SK-N-SH (cell line): ENCODE measurements around the gene COL4A2. TPM values are rescaled to one million over a fixed set of nuclear protein-coding genes. Genes with fewer than 3 reads are reported as not detected.

Experiments used
- CTCF ChIA-PET: fragments of 300-600, 350-600 bp; formaldehyde crosslinking; extraction: SDS; loops from one replicate; lab custom pipeline; 2021; lab: Yijun Ruan, JAX
- POLR2A ChIA-PET: fragments of 350-600 bp; sonication (Branson Sonifier 250); formaldehyde crosslinking; extraction: SDS; loops from one replicate; lab custom pipeline; 2020; ENCODE audit warnings: antibody characterized with exemption, inconsistent platforms; lab: Yijun Ruan, JAX
- DNase-seq: peaks from one replicate; pipeline ENCODE4 v3.0.0; 2012
- H2AFZ ChIP-seq: fragments of 200-600 bp; sonication (generic); 2 replicates; pipeline ENCODE4 v1.8.1; 2016; ENCODE audit warnings: antibody characterized with exemption, mild to moderate bottlenecking, low read depth
- H3F3A ChIP-seq: fragments of 200-600 bp; sonication (generic); replicated peaks from 2 replicates; pipeline ENCODE3; 2016; ENCODE audit warnings: antibody characterized with exemption, mild to moderate bottlenecking; ENCODE audit not compliant: insufficient read depth
- H3K27ac ChIP-seq, 2 experiments: fragments of 200-500 bp in 1 of 2; fragments of 200-600 bp in 1 of 2; sonication (Bioruptor generic) in 1 of 2; sonication (generic), shearing (Covaris generic) in 1 of 2; 2 replicates each; pipeline versions ENCODE4 v1.5.1 to v1.6.1; 2014 to 2016; ENCODE audit warnings: low read depth in 2 of 2, inconsistent platforms in 1 of 2, low read length in 1 of 2, mild to moderate bottlenecking in 1 of 2, mixed read lengths in 1 of 2
- H3K27me3 ChIP-seq: fragments of 200-600 bp; sonication (generic), shearing (Covaris generic); 2 replicates; pipeline ENCODE4 v1.6.1; 2016; ENCODE audit warnings: mixed run types; ENCODE audit not compliant: insufficient read depth
- H3K36me3 ChIP-seq, 2 experiments: fragments of 200-500 bp in 1 of 2; fragments of 200-600 bp in 1 of 2; sonication (Bioruptor generic) in 1 of 2; sonication (generic) in 1 of 2; replicated peaks in 1 of 2; 2 replicates each; pipeline versions ENCODE3 to v1.5.1; 2014 to 2016; ENCODE audit warnings: low read length in 1 of 2, mild to moderate bottlenecking in 1 of 2; ENCODE audit not compliant: insufficient read depth in 2 of 2, control insufficient read depth in 1 of 2
- H3K4me1 ChIP-seq, 2 experiments: fragments of 200-500 bp in 1 of 2; fragments of 200-600 bp in 1 of 2; sonication (Bioruptor generic) in 1 of 2; sonication (generic), shearing (Covaris generic) in 1 of 2; 2 replicates each; pipeline versions ENCODE4 v1.5.1 to v1.6.1; 2014 to 2016; ENCODE audit warnings: low read depth in 1 of 2, low read length in 1 of 2, mixed run types in 1 of 2; ENCODE audit not compliant: insufficient read depth in 2 of 2, control insufficient read depth in 1 of 2
- H3K4me2 ChIP-seq: fragments of 200-600 bp; sonication (generic), shearing (Covaris generic); 2 replicates; pipeline ENCODE4 v1.6.1; 2017; ENCODE audit warnings: mixed run types
- H3K4me3 ChIP-seq, 2 experiments: fragments of 200-500 bp in 1 of 2; fragments of 200-600 bp in 1 of 2; sonication (Bioruptor generic) in 1 of 2; sonication (generic), shearing (Covaris generic) in 1 of 2; 2 replicates each; pipeline versions ENCODE4 v1.5.1 to v1.8.1; 2014 to 2016; ENCODE audit warnings: low read depth in 2 of 2, inconsistent platforms in 1 of 2, low read length in 1 of 2, mild to moderate bottlenecking in 1 of 2, mixed read lengths in 1 of 2, moderate library complexity in 1 of 2
- H3K79me2 ChIP-seq: fragments of 200-600 bp; sonication (generic); 2 replicates; pipeline ENCODE4 v1.8.1; 2017; ENCODE audit warnings: mild to moderate bottlenecking; ENCODE audit not compliant: insufficient read depth
- H3K9ac ChIP-seq: fragments of 200-600 bp; sonication (generic); 2 replicates; pipeline ENCODE4 v1.6.1; 2017; ENCODE audit warnings: mixed run types
- H3K9me2 ChIP-seq: fragments of 200-600 bp; sonication (generic); 2 replicates; pipeline ENCODE4 v1.6.1; 2017; ENCODE audit warnings: mixed run types
- H3K9me3 ChIP-seq: fragments of 200-600 bp; sonication (generic); 2 replicates; pipeline ENCODE4 v1.6.1; 2017; ENCODE audit warnings: mixed run types, mild to moderate bottlenecking, moderate library complexity
- H4K20me1 ChIP-seq: fragments of 200-600 bp; sonication (generic); 2 replicates; pipeline ENCODE4 v1.6.1; 2017; ENCODE audit warnings: mild to moderate bottlenecking, mixed run types; ENCODE audit not compliant: insufficient read depth
- CHD2 ChIP-seq: fragments of 150-350 bp; IDR thresholded peaks from 2 replicates; pipeline ENCODE4 v1.6.1; 2018; ENCODE audit warnings: low read length; ENCODE audit not compliant: partially characterized antibody
- ELF1 ChIP-seq: IDR thresholded peaks from 2 replicates; pipeline ENCODE4 v1.4.0; 2012
- EP300 ChIP-seq, 2 experiments: IDR thresholded peaks; 2 replicates each; pipeline versions ENCODE4 v1.4.0 to v1.6.1; 2012; ENCODE audit warnings: borderline replicate concordance in 1 of 2, low read depth in 1 of 2, low read length in 1 of 2
- EZH2phosphoT487 ChIP-seq: fragments of 200-600 bp; sonication (generic); IDR thresholded peaks from 2 replicates; pipeline ENCODE4 v1.6.1; 2017; ENCODE audit warnings: low read depth, mixed run types, mild to moderate bottlenecking, antibody characterized with exemption, moderate library complexity, borderline replicate concordance
- FOXJ3 ChIP-seq: sonication (generic); formaldehyde crosslinking; IDR thresholded peaks from 2 replicates; pipeline ENCODE4 v1.5.1; 2020; ENCODE audit warnings: mild to moderate bottlenecking, missing genetic modification reagents
- FOXM1 ChIP-seq: IDR thresholded peaks from 2 replicates; pipeline ENCODE4 v1.4.0; 2012; ENCODE audit warnings: low read depth, mild to moderate bottlenecking
- GABPA ChIP-seq: IDR thresholded peaks from 2 replicates; pipeline ENCODE4 v1.4.0; 2012; ENCODE audit warnings: low read depth, mild to moderate bottlenecking
- GATA2 ChIP-seq: sonication (generic); formaldehyde crosslinking; IDR thresholded peaks from 2 replicates; pipeline ENCODE4 v1.5.0; 2020; ENCODE audit warnings: mild to moderate bottlenecking, missing genetic modification reagents
- JUND ChIP-seq: IDR thresholded peaks from 2 replicates; pipeline ENCODE4 v1.4.0; 2012
- NRF1 ChIP-seq: IDR thresholded peaks from 2 replicates; pipeline ENCODE4 v1.6.1; 2012; ENCODE audit warnings: low read depth, mild to moderate bottlenecking, low read length
- POLR2AphosphoS5 ChIP-seq: IDR thresholded peaks from 2 replicates; pipeline ENCODE4 v1.6.1; 2012; ENCODE audit warnings: low read depth, low read length
- RCOR1 ChIP-seq: fragments of 150-350 bp; IDR thresholded peaks from 2 replicates; pipeline ENCODE4 v1.6.1; 2017; ENCODE audit warnings: antibody characterized with exemption, low read length
- SIN3A ChIP-seq: IDR thresholded peaks from 2 replicates; pipeline ENCODE4 v1.6.1; 2012; ENCODE audit warnings: low read depth, mild to moderate bottlenecking, low read length, moderate library complexity, borderline replicate concordance
- SMC3 ChIP-seq: IDR thresholded peaks from 2 replicates; pipeline ENCODE4 v1.6.1; 2012; ENCODE audit warnings: low read depth, low read length, improper control_type of control experiment
- TEAD4 ChIP-seq: IDR thresholded peaks from 2 replicates; pipeline ENCODE4 v1.4.0; 2012; ENCODE audit warnings: mild to moderate bottlenecking, borderline replicate concordance; ENCODE audit not compliant: insufficient read depth
- YY1 ChIP-seq: IDR thresholded peaks from 2 replicates; pipeline ENCODE4 v1.4.0; 2012; ENCODE audit warnings: low read depth, mild to moderate bottlenecking
- WGBS: methylation state at CpG from one replicate; pipeline ENCODE4 v1.1.6; 2017; ENCODE audit warnings: low lambda C conversion rate; 5-methylcytosine and 5-hydroxymethylcytosine counted together
- polyA plus RNA-seq, 3 experiments: library from polyadenylated mRNA; depleted of rRNA; stranded (reverse); fragments of >200 nt; gene quantifications; 2 replicates each; pipeline ENCODE4 v1.2.3, GENCODE V29; 2012

The COL4A2 gene
- polyA plus RNA-seq, 1 of the 3 experiments (the other 2 are of a cell fraction) = 137 TPM

DNA sequence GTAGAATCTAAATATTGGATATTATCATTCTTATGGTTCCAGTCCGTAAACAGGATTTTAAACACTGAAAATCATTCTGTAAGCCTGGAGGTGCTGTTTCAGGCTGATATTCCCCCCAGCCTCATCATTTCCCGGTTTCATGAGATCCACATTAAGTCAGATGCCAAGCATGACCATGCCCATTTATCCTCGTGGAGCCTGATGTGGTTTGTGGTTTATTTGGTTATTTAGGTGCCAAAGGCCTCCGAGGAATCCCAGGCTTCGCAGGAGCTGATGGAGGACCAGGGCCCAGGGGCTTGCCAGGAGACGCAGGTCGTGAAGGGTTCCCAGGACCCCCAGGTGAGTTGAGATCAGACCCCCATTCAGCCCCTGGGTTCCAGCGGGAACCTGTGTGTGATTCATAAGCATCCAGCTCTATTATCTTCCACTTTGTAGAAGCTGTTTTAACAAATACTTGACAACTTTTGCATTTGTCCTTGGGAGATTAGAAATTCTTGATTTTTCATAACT lies 162.0 kb downstream of the COL4A2 start:
- Histone ChIP-seq H3K36me3 (peaks cover 11 to 29% of the 10 kb centered on the region in 2 experiments), H2AFZ (no peak overlapping the region), H4K20me1 (no peaks in the 10 kb centered on the region), H3K4me1 (peaks cover 0 to 27% of the 10 kb centered on the region in 2 experiments; a peak in 2 of 4 replicates), H3K27me3 (no peaks in the 10 kb centered on the region), H3K4me2 (no peak overlapping the region), H3K4me3 (no peak overlapping the region), H3K9ac (no peak overlapping the region), H3K27ac (no peak overlapping the region), H3K79me2 (no peaks in the 10 kb centered on the region), H3K9me2 (no peaks in the 10 kb centered on the region), H3K9me3 (no peaks in the 10 kb centered on the region), H3F3A (no peaks in the 10 kb centered on the region)
- no peak for DNase-seq
- ChIA-PET POLR2A (no interaction called here), CTCF (interaction anchor here (2.2 kb wide), 1 partner anchor 13 kb away, joined by 15 read pairs; no protein-coding TSS in a partner anchor)
- TF ChIP-seq NRF1 (no peak), GATA2 (CRISPR knock-in tag) (no peak), EZH2phosphoT487 (no peak), GABPA (no peak), TEAD4 (no peak), POLR2AphosphoS5 (no peak), ELF1 (no peak)
- 95% methylated on average over 8 of the region's 8 CpGs for WGBS

DNA sequence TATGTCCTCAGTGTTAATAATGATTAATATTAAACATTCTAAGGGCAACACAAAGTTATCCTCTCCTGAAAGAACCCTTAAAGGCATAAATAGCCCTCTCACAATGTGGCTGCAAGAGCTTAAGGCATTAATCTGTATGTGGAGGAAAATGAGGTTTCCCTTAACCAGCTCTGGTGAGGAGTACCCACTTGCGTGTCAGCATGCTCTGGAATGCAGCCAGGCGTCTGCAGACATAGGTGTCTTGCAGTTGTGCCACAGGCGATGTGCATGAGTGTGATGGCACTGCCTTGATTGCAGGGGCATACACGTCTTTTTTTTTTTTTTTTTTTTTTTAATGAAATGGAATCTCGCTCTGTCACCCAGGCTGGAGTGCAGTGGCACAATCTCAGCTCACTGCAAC lies 162.5 kb downstream of the COL4A2 start:
- peaks cover 0 to 29% of the 10 kb centered on the region in 2 experiments; a peak in 2 of 4 replicates for H3K4me1 ChIP-seq
- ChIA-PET CTCF (interaction anchor here (2.2 kb wide), 1 partner anchor 14 kb away, joined by 15 read pairs; no protein-coding TSS in a partner anchor), POLR2A (no interaction called here)
- no peaks in the 10 kb centered on the region for H3F3A ChIP-seq
- H4K20me1 ChIP-seq = no peaks in the 10 kb centered on the region
- no peak overlapping the region for H2AFZ ChIP-seq
- H3K9me3 ChIP-seq = no peaks in the 10 kb centered on the region
- no peaks in the 10 kb centered on the region for H3K79me2 ChIP-seq
- H3K27me3 ChIP-seq = no peaks in the 10 kb centered on the region
- no peak overlapping the region for H3K27ac ChIP-seq
- H3K9ac ChIP-seq = no peak overlapping the region
- peaks cover 11 to 29% of the 10 kb centered on the region in 2 experiments for H3K36me3 ChIP-seq
- TF ChIP-seq SIN3A = no peak
- no peak for TF ChIP-seq SMC3
- H3K4me2 ChIP-seq = no peak overlapping the region
- H3K9me2 ChIP-seq = no peaks in the 10 kb centered on the region
- no peak overlapping the region for H3K4me3 ChIP-seq
- WGBS = 86% methylated on average over 5 of the region's 5 CpGs
- DNase-seq = no peak

DNA sequence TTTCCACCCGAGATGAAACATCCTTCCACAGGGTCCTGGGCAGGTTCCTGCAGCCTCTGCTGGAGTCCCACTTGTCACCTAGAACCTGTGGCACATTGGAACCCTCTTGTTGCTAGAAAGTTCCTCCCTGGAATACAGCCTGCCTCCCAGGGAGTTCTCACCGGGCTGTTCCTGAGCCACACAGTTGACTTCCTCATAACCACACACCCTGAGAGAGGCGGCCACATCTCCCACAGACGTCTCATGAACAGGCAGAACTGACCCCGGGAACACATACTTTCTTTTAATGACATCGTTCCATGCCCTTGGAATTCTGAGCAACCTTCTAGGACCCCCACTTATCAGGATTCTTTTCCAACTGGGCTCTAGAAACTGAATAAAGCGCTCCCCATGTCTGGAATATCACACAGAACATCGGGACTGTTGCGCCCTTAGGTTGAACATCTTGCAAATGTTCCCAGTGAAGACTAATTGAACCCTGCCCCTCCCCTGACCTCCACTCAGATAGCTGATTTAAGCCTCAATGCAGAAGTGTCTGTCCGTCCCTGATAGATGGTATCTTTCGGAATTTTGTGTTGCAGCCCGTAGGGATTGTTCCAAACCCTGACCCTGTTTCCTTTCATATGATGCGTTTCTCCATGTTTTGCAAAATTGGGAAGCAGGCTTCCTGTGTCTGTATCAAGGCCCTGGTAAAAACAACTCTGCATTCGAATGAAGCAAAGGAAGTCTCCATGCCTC lies 163.4 kb downstream of the COL4A2 start:
- Histone ChIP-seq H3K36me3 (peaks cover 13 to 34% of the 10 kb centered on the region in 2 experiments), H3K27me3 (no peaks in the 10 kb centered on the region), H3K9me3 (no peaks in the 10 kb centered on the region), H3K4me3 (no peak overlapping the region), H3F3A (no peaks in the 10 kb centered on the region), H3K27ac (peak overlapping the region in 1 of 2 experiments; percentile 85; a peak in 2 of 4 replicates), H4K20me1 (no peaks in the 10 kb centered on the region), H3K79me2 (no peaks in the 10 kb centered on the region), H2AFZ (no peak overlapping the region), H3K4me1 (peaks cover 0 to 37% of the 10 kb centered on the region in 2 experiments; a peak in 2 of 4 replicates), H3K9ac (no peak overlapping the region), H3K9me2 (no peaks in the 10 kb centered on the region), H3K4me2 (no peak overlapping the region)
- 90% methylated on average over 13 of the region's 14 CpGs for WGBS
- TF ChIP-seq GABPA = no peak
- TF ChIP-seq EP300 (IDR thresholded peaks at IDR 0.05; ENCODE audit: borderline replicate concordance in 1 of 2, low read depth in 1 of 2, low read length in 1 of 2) = peak in 1 of 2 experiments; percentile 60; a peak in 1 of 4 replicates
- TF ChIP-seq RCOR1 = peak; percentile 70; the same call in 1 of the 2 replicates
- no peak for TF ChIP-seq POLR2AphosphoS5
- TF ChIP-seq GATA2 (CRISPR knock-in tag) = peak; percentile 76
- TF ChIP-seq CHD2 = peak; percentile 50
- no peak for TF ChIP-seq FOXJ3 (CRISPR knock-in tag)
- no peak for TF ChIP-seq JUND
- no peak for TF ChIP-seq FOXM1
- TF ChIP-seq YY1 = no peak
- ChIA-PET CTCF (no interaction called here), POLR2A (no interaction called here)
- DNase-seq = peak; percentile 69
